Osteoblast (primary cell): ENCODE data around the gene CECR2. TPM values are rescaled to one million over a fixed set of nuclear protein-coding genes. Genes with fewer than 3 reads are reported as not detected.

Experiments
- DNase-seq: peaks from one replicate; pipeline ENCODE4 v3.0.0; 2011; ENCODE audit warnings: low spot score, mixed read lengths; ENCODE audit not compliant: insufficient read length; ENCODE audit errors: missing footprints
- H2AFZ ChIP-seq: 2 replicates; pipeline ENCODE4 v1.6.0; 2011; ENCODE audit warnings: mild to moderate bottlenecking, low read length
- H3K27ac ChIP-seq: 2 replicates; pipeline ENCODE4 v1.5.1; 2011; ENCODE audit warnings: mild to moderate bottlenecking, low read depth, low read length, moderate library complexity
- H3K27me3 ChIP-seq: 2 replicates; pipeline ENCODE4 v1.6.0; 2012; ENCODE audit warnings: mild to moderate bottlenecking, control low read depth, inconsistent platforms, low read length, moderate library complexity; ENCODE audit not compliant: insufficient read depth
- H3K36me3 ChIP-seq: 2 replicates; pipeline ENCODE4 v1.5.1; 2011; ENCODE audit warnings: mild to moderate bottlenecking, low read length, control low read depth, moderate library complexity; ENCODE audit not compliant: insufficient read depth
- H3K4me1 ChIP-seq: 2 replicates; pipeline ENCODE4 v1.5.1; 2011; ENCODE audit warnings: mild to moderate bottlenecking, low read length, control low read depth, moderate library complexity; ENCODE audit not compliant: insufficient read depth
- H3K4me2 ChIP-seq: 2 replicates; pipeline ENCODE4 v1.6.0; 2011; ENCODE audit warnings: mild to moderate bottlenecking, low read length; ENCODE audit not compliant: insufficient read depth
- H3K4me3 ChIP-seq: fragments of 200-600 bp; sonication (generic); 3 replicates; pipeline ENCODE4 v1.5.1; 2012; ENCODE audit warnings: mild to moderate bottlenecking, low read length, inconsistent platforms; ENCODE audit not compliant: insufficient read depth
- H3K79me2 ChIP-seq: 2 replicates; pipeline ENCODE4 v1.6.0; 2012; ENCODE audit warnings: mild to moderate bottlenecking, low read length, control low read depth, inconsistent platforms; ENCODE audit not compliant: insufficient read depth
- H3K9me3 ChIP-seq: 2 replicates; pipeline ENCODE4 v1.5.1; 2011; ENCODE audit warnings: low read depth, low read length, control low read depth
- H4K20me1 ChIP-seq: 2 replicates; pipeline ENCODE4 v1.6.0; 2012; ENCODE audit warnings: mild to moderate bottlenecking, low read length, control low read depth; ENCODE audit not compliant: insufficient read depth
- total RNA-seq: library from RNA; depleted of rRNA; stranded (reverse); fragments of >200 nt; gene quantifications from 2 replicates; pipeline ENCODE4 v1.2.3, GENCODE V29; 2012
- TF ChIP-seq, protein P1 (sequence below): IDR thresholded peaks from 2 replicates; pipeline ENCODE4 v1.5.1; 2011; ENCODE audit warnings: mild to moderate bottlenecking, low read depth, low read length, moderate library complexity; ENCODE audit errors: extremely low read depth

The CECR2 gene
- total RNA-seq, 1 donor, result not detected

DNA sequence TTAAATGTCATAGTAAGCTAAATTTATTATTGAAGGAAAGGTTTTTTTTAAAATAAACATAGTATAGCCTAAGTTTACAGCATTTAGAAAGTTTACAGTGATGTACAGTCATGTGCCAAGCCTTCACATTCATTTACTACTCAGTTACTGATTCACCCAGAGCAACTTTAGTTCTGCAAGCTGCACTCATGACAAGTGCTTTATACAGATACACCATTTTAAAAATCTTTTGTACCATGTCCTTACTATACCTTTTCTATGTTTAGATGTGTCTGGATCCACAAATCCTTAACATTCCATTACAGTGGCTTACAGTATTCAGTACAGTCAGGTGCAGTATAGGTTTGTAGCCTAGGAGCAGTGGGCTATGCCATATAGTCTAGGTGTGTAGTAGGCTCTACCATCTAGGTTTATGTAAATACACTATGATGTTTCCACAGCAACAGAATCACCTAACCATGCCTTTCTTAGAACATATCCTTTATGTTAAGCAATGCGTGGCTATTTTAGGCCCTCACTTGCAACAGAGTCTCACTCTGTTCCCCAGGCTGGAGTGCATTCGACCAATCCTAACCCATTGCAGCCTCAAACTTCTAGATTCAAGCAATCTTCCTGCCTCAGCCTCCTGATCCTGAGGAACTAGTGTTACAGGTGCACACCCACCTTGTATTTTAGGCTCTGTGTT, 114.6 kb downstream of the CECR2 start:
- H3K4me3 ChIP-seq, result no peak overlapping the region
- H3K79me2 ChIP-seq, result no peaks in the 10 kb centered on the region
- no peak overlapping the region for H2AFZ ChIP-seq
- no peaks in the 10 kb centered on the region for H3K36me3 ChIP-seq
- no peaks in the 10 kb centered on the region for H3K9me3 ChIP-seq
- TF ChIP-seq, protein P1, sequence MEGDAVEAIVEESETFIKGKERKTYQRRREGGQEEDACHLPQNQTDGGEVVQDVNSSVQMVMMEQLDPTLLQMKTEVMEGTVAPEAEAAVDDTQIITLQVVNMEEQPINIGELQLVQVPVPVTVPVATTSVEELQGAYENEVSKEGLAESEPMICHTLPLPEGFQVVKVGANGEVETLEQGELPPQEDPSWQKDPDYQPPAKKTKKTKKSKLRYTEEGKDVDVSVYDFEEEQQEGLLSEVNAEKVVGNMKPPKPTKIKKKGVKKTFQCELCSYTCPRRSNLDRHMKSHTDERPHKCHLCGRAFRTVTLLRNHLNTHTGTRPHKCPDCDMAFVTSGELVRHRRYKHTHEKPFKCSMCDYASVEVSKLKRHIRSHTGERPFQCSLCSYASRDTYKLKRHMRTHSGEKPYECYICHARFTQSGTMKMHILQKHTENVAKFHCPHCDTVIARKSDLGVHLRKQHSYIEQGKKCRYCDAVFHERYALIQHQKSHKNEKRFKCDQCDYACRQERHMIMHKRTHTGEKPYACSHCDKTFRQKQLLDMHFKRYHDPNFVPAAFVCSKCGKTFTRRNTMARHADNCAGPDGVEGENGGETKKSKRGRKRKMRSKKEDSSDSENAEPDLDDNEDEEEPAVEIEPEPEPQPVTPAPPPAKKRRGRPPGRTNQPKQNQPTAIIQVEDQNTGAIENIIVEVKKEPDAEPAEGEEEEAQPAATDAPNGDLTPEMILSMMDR, result no peak
- no peak overlapping the region for H3K27ac ChIP-seq
- H4K20me1 ChIP-seq, result no peaks in the 10 kb centered on the region
- no peak for DNase-seq
- no peaks in the 10 kb centered on the region for H3K4me1 ChIP-seq
- H3K27me3 ChIP-seq, result no peaks in the 10 kb centered on the region
- H3K4me2 ChIP-seq, result no peak overlapping the region

DNA sequence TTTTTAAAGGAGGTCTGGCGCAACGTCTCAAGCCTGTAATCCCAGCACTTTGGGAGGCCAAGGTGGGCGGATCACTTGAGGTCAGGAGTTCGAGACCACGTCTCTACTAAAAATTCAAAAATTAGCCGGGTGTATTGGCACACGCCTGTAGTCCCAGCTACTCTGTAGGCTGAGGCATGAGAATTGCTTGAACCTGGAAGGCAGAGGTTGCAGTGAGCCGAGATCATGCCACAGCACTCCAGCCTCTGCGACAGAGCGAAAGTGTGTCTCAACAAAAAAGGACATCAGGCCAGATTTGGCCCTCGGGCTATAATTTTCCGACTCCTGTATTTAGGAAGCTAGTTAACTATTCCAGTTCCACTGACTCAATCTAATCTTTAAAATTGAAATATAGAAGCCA, 115.3 kb downstream of the CECR2 start:
- H3K27me3 ChIP-seq, result no peaks in the 10 kb centered on the region
- no peaks in the 10 kb centered on the region for H3K4me1 ChIP-seq
- H4K20me1 ChIP-seq, result no peaks in the 10 kb centered on the region
- no peaks in the 10 kb centered on the region for H3K36me3 ChIP-seq
- H3K4me3 ChIP-seq, result no peak overlapping the region
- H3K27ac ChIP-seq, result no peak overlapping the region
- H3K79me2 ChIP-seq, result no peaks in the 10 kb centered on the region
- TF ChIP-seq, protein P1, result no peak
- H3K4me2 ChIP-seq, result no peak overlapping the region
- no peaks in the 10 kb centered on the region for H3K9me3 ChIP-seq
- H2AFZ ChIP-seq, result no peak overlapping the region
- DNase-seq, result no peak

DNA sequence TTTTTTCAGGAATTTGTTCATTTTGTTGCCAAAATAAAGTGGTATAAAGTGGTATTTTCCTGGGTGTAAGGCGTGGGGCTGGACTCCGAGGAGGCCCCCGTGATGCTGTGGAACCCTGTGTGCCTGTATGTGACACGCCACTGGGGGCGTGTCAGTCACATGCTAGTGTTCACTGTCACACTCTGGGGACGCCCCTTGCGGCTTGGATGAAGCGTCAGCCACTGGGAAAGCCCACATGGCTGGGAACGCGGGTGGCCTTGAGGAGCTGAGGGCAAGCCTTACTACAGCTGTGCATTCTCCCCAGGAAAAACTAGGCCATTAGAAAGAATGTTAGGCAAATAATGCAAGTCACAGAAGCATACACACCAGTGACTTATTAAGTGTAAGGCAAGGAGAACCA, 117.1 kb downstream of the CECR2 start:
- Histone ChIP-seq H3K27ac (no peak overlapping the region), H3K27me3 (no peaks in the 10 kb centered on the region), H3K4me1 (no peaks in the 10 kb centered on the region), H2AFZ (no peak overlapping the region), H4K20me1 (no peaks in the 10 kb centered on the region), H3K36me3 (no peaks in the 10 kb centered on the region), H3K4me2 (no peak overlapping the region), H3K9me3 (no peaks in the 10 kb centered on the region), H3K4me3 (no peak overlapping the region), H3K79me2 (no peaks in the 10 kb centered on the region)
- TF ChIP-seq, protein P1, result no peak
- DNase-seq, result no peak

DNA sequence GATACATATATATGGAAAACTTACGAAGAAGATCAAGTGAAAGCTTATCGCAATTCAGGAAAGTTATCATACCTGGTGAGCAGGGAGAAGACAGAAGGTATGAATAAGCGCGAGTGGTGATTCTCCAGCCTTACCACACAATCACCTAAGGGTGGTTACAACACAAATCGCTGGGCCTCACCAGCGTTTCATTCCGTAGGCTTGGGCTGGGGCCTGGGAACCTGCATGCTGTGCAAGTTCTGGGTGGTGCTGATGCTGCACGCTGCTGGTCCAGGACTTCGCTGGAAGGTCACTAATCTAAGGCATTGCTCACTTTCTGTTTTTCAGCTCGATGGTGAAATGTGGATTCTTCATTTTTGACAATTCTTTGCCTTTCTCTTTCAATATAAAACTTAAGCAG, 117.5 kb downstream of the CECR2 start:
- Histone ChIP-seq H3K4me3 (no peak overlapping the region), H3K27ac (no peak overlapping the region), H3K4me1 (no peaks in the 10 kb centered on the region), H3K9me3 (no peaks in the 10 kb centered on the region), H3K79me2 (no peaks in the 10 kb centered on the region), H3K4me2 (no peak overlapping the region), H3K36me3 (no peaks in the 10 kb centered on the region), H4K20me1 (no peaks in the 10 kb centered on the region), H2AFZ (no peak overlapping the region), H3K27me3 (no peaks in the 10 kb centered on the region)
- DNase-seq, result no peak
- TF ChIP-seq, protein P1, result no peak
